Pancreas (tissue), 10 donors: Measurements from ENCODE around the gene MOV10L1. TPM values are rescaled to one million over a fixed set of nuclear protein-coding genes. Genes with fewer than 3 reads are reported as not detected.

Source experiments
- ATAC-seq, 4 donors: fragments of 200-7000 bp; cut with Tn5 transposase; one replicate each; pipeline versions ENCODE4 v1.8.0 to v1.9.1; 2020; ENCODE audit warnings: mild to moderate bottlenecking in 4 of 4, moderate library complexity in 4 of 4
- DNase-seq, 6 donors: peaks; one replicate each; pipeline ENCODE4 v3.0.0-alpha.2; 2020
- FAIRE-seq: peaks from 2 replicates; lab custom pipeline; 2012; peaks lifted over from hg19 to GRCh38; lab: Jason Lieb, UNC
- H3K27ac ChIP-seq, 4 donors: fragments of 200-600 bp; sonication (generic); 1 replicate in 3 of 4; 2 replicates in 1 of 4; pipeline versions ENCODE4 v1.5.0 to v1.8.0; 2020
- H3K27me3 ChIP-seq, 4 donors: fragments of 200-600 bp; one replicate each; pipeline ENCODE4 v1.8.0; 2021
- H3K36me3 ChIP-seq, 3 donors: fragments of 200-600 bp; sonication (generic) in 1 of 3; one replicate each; pipeline versions ENCODE4 v1.5.0 to v1.8.0; 2020 to 2021
- H3K4me1 ChIP-seq, 3 donors: fragments of 200-600 bp; one replicate each; pipeline ENCODE4 v1.8.0; 2021
- H3K4me3 ChIP-seq, 4 donors: fragments of 200-600 bp; sonication (generic) in 2 of 4; one replicate each; pipeline versions ENCODE4 v1.5.0 to v1.8.0; 2020 to 2021
- H3K9me3 ChIP-seq, 4 donors: fragments of 200-600 bp; one replicate each; pipeline ENCODE4 v1.8.0; 2021
- WGBS, 2 donors: extraction: QIAGEN DNeasy Blood & Tissue Kit; methylation state at CpG; one replicate each; pipeline ENCODE4 v1.1.7; 2013; 5-methylcytosine and 5-hydroxymethylcytosine counted together
- intact Hi-C, 3 donors: fragments of 100-400 bp; cut with DNase I; formaldehyde crosslinking; loops; one replicate each; pipeline versions ENCODE4 v1.11.1 to v1.14.2; 2022
- polyA plus RNA-seq, 2 donors: library from polyadenylated mRNA; stranded (reverse); fragments of 200-250 nt; gene quantifications; one replicate each; pipeline ENCODE4 v1.2.3, GENCODE V29; 2013
- total RNA-seq, 6 donors: library from RNA; stranded (reverse); fragmentation: NEBNext Ultra II Directional in 4 of 6; extraction: Animal tissue kit (Norgen Biotek cat#: 25700) in 4 of 6; gene quantifications; one replicate each; pipeline versions ENCODE4 v1.2.1 to v1.2.4, GENCODE V29; 2021 to 2023
- TF ChIP-seq, protein P1 (sequence below), 4 donors: fragments of 200-600 bp; sonication (generic) in 3 of 4; IDR thresholded peaks; one replicate each; pipeline versions ENCODE4 v1.5.0 to v1.8.0; 2021; ENCODE audit warnings: antibody characterized with exemption in 4 of 4
- donor health status: healthy with polysubstance abuse.
- donor health status: DM: no; HTN: no; CAD: no; lungs with moderate emphysema.
- donor health status: DM: no; HTN: no; CAD: no.
- donor health status: control.
- donor health status: control.
- donor health status: Bipolar disorder and iron deficiency.
- donor health status: DM: yes; HTN: yes; CAD: no.
- donor health status: DM: no; HTN: no; CAD: no.
- donor health status: DM: no; HTN: no; CAD: no.
- donor health status: DM: yes; HTN: yes; CAD: no.

Gene MOV10L1
- total and polyA plus RNA-seq, 8 donors, result 0.09 to 1.9 (median 0.26) TPM; not detected in 1

DNA sequence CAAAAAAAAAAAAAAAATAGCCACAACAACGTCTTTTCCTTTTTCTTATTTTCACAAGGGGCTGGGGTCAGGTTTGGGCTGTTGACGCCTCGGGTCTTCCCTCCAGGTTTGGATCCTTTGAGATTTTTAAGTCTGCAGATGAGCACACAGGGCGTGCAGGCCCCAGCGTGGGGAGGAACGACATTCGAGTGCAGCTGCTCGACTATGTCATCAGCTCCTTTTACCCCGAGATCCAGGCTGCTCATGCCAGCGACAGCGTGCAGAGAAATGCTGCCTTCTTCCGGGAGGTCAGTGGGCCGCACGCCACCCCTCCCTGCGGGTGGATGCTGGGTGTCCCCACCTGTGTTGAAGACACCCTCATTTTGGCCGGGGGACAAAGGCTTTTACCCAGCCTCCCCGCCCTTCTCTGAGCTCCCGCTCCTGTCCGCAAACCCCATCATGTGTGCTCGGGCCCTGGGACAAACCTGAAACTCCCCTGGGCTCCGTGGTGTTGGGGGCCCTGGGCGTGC is 118.7 kb downstream of the MOV10L1 start:
- no peak for FAIRE-seq
- Histone ChIP-seq H3K27ac (no peak overlapping the region), H3K36me3 (peaks cover 0 to 33% (median 4%) of the 10 kb centered on the region in 3 donors), H3K4me1 (no peaks in the 10 kb centered on the region), H3K27me3 (no peaks in the 10 kb centered on the region), H3K4me3 (no peak overlapping the region), H3K9me3 (no peaks in the 10 kb centered on the region)
- TF ChIP-seq, protein P1, sequence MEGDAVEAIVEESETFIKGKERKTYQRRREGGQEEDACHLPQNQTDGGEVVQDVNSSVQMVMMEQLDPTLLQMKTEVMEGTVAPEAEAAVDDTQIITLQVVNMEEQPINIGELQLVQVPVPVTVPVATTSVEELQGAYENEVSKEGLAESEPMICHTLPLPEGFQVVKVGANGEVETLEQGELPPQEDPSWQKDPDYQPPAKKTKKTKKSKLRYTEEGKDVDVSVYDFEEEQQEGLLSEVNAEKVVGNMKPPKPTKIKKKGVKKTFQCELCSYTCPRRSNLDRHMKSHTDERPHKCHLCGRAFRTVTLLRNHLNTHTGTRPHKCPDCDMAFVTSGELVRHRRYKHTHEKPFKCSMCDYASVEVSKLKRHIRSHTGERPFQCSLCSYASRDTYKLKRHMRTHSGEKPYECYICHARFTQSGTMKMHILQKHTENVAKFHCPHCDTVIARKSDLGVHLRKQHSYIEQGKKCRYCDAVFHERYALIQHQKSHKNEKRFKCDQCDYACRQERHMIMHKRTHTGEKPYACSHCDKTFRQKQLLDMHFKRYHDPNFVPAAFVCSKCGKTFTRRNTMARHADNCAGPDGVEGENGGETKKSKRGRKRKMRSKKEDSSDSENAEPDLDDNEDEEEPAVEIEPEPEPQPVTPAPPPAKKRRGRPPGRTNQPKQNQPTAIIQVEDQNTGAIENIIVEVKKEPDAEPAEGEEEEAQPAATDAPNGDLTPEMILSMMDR (IDR thresholded peaks at IDR 0.05), result no peak
- 87 to 90% methylated on average over 22 of the region's 22 CpGs for WGBS, 2 donors
- no peak for ATAC-seq
- DNase-seq, result peak in 2 of 6 donors; percentile 26 to 67
- intact Hi-C loops, result no loop called here

DNA sequence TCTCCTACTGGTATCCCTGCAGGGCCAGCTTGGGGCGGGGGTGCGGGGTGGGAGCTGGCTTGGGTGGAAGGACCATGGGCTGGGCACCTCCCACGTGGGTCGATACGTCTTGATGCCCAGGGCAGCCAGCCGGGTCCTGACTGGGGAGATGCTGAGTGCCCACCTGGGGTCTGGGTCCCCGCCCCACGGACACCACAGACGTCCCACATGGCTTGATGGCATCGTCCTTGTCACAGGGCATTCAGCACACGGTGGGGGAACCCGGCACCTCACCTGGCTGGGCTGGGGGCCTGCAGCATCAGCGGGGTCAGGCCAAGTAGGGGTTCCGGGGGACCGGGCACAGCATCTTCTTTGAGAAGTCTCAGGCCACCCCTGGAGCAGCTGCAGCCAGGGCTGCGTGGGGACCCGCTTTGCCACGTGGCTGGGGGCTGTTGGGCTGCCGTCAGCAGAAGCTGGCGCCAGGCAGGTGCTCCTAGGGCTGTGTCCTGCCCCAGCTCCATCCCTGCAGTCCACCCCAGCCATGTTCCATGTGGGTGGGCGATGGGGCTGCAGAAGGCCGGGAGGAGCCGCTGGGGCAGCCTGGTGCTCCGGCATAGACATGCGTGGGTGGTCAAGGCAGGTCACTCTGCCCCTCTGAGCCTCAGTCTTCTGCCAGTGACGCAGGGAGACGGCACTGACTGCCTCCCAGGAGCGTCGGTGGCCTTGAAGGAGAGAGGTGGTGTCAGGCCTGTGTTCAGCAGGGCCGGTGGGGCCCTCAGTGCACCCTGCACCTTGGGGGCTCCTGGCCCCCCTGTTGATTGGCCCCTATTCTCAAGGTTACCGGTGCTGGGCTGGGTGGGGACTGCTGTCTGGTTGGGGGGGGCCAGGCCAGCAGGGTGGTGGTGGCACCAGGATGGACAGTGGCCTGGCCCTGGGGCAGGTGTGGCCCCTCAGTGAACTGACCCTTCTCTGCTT is 119.4 kb downstream of the MOV10L1 start:
- intact Hi-C loops, result no loop called here
- H3K27me3 ChIP-seq, result no peaks in the 10 kb centered on the region
- WGBS, 2 donors, result 72 to 75% methylated on average over 30 to 31 of the region's 31 CpGs
- TF ChIP-seq, protein P1 (IDR thresholded peaks at IDR 0.05), result no peak
- H3K36me3 ChIP-seq, result peaks cover 0 to 33% (median 4%) of the 10 kb centered on the region in 3 donors
- H3K27ac ChIP-seq, result no peak overlapping the region
- peak; percentile 6 to 21 (median 20) for ATAC-seq
- FAIRE-seq, result no peak
- H3K4me3 ChIP-seq, result no peak overlapping the region
- DNase-seq, result peak in 3 of 6 donors; percentile 14 to 81 (median 42)
- H3K9me3 ChIP-seq, result no peaks in the 10 kb centered on the region
- no peaks in the 10 kb centered on the region for H3K4me1 ChIP-seq

DNA sequence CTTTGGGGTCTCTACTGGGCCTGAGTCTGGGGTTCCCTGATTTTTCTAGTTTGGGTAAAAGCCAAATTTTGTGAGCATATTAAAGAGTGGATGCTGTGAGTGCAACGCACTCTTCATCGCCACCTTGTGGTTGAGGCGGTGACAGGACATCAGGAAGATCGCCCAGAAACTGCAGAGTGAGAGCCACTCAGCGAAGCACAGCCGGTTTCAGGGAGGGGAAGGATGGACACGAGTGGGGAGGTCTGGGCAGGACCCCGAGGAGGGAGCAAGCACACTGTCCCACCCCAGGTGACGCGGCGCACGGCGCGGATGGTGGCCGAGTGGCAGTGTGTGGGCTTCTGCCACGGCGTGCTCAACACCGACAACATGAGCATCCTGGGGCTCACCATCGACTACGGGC is 120.1 kb downstream of the MOV10L1 start:
- ATAC-seq, result peak; percentile 73 to 84 (median 80)
- intact Hi-C loops, result loop anchor here in 2 of 3 donors (2.0 kb wide), 2 partner anchors 61 to 63 kb away; no protein-coding TSS in a partner anchor

DNA sequence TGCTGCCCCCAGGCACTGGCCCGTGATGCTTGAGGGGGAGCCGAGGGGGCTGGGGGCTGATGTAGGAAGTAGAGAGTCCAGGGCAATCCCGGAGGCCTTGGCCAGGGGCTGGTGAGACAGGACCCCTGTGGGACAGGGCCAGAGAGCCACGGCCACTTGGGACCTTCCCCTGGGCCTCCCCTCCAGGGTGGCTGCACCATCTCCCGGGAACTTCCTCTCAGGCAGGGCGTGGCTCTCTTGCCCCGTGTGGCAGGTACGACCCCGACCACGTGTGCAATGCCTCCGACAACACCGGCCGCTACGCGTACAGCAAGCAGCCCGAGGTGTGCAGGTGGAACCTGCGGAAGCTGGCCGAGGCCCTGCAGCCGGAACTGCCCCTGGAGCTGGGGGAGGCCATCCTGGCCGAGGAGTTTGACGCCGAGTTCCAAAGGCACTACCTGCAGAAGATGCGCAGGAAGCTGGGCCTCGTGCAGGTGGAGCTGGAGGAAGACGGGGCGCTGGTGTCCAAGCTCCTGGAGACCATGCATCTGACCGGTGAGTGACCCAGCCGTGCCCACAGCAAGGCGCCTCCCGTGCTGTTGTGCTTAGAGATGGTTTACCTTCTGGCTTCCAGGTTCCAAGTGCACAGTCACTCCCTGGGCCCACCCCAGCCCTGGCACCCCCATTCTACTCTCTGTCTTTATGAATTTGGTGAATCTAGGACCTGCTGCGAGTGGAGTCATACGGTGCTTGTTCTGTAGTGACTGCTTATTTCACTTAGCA is 120.8 kb downstream of the MOV10L1 start:
- peak in 3 of 6 donors; percentile 18 to 84 (median 46) for DNase-seq

More for the DNA sequence above, 120.1 kb downstream of the MOV10L1 start:
- H3K4me3 ChIP-seq, result no peak overlapping the region
- no peaks in the 10 kb centered on the region for H3K9me3 ChIP-seq
- TF ChIP-seq, protein P1 (IDR thresholded peaks at IDR 0.05), result peak; percentile 70 to 84 (median 72)
- no peaks in the 10 kb centered on the region for H3K4me1 ChIP-seq
- H3K27me3 ChIP-seq, result no peaks in the 10 kb centered on the region
- H3K36me3 ChIP-seq, result peaks cover 0 to 35% (median 4%) of the 10 kb centered on the region in 3 donors
- no peak for FAIRE-seq
- peak in 4 of 6 donors; percentile 49 to 77 (median 62) for DNase-seq
- H3K27ac ChIP-seq, result no peak overlapping the region
- WGBS, 2 donors, result 59 to 61% methylated on average over 20 of the region's 20 CpGs

More for the DNA sequence above, 120.8 kb downstream of the MOV10L1 start:
- Histone ChIP-seq H3K4me3 (no peak overlapping the region), H3K27me3 (no peaks in the 10 kb centered on the region), H3K36me3 (peaks cover 0 to 39% (median 4%) of the 10 kb centered on the region in 3 donors), H3K27ac (no peak overlapping the region), H3K9me3 (no peaks in the 10 kb centered on the region), H3K4me1 (no peaks in the 10 kb centered on the region)
- peak in 2 of 4 donors; percentile 2 to 4 for ATAC-seq
- TF ChIP-seq, protein P1 (IDR thresholded peaks at IDR 0.05), result no peak
- no peak for FAIRE-seq
- WGBS, 2 donors, result 84 to 87% methylated on average over 28 to 32 of the region's 32 CpGs
- intact Hi-C loops, result loop anchor here in 2 of 3 donors (2.0 kb wide), 2 partner anchors 62 to 64 kb away; no protein-coding TSS in a partner anchor
